ENCODE data around the gene CD151.

The CD151 gene

GRCh38 chr11:870127-870413 lies 37.3 kb downstream of the CD151 start:
- DNase-seq (ENCODE audit: low read depth), result no peak
- H3K4me3 ChIP-seq (ENCODE audit: control insufficient read depth, low read depth, low read length), result no peak overlapping the region
- TF ChIP-seq, protein P1, sequence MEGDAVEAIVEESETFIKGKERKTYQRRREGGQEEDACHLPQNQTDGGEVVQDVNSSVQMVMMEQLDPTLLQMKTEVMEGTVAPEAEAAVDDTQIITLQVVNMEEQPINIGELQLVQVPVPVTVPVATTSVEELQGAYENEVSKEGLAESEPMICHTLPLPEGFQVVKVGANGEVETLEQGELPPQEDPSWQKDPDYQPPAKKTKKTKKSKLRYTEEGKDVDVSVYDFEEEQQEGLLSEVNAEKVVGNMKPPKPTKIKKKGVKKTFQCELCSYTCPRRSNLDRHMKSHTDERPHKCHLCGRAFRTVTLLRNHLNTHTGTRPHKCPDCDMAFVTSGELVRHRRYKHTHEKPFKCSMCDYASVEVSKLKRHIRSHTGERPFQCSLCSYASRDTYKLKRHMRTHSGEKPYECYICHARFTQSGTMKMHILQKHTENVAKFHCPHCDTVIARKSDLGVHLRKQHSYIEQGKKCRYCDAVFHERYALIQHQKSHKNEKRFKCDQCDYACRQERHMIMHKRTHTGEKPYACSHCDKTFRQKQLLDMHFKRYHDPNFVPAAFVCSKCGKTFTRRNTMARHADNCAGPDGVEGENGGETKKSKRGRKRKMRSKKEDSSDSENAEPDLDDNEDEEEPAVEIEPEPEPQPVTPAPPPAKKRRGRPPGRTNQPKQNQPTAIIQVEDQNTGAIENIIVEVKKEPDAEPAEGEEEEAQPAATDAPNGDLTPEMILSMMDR (conservative IDR thresholded peaks at IDR 0.05; ENCODE audit: control insufficient read depth, insufficient read depth, low read depth, low read length), result no peak

DNA sequence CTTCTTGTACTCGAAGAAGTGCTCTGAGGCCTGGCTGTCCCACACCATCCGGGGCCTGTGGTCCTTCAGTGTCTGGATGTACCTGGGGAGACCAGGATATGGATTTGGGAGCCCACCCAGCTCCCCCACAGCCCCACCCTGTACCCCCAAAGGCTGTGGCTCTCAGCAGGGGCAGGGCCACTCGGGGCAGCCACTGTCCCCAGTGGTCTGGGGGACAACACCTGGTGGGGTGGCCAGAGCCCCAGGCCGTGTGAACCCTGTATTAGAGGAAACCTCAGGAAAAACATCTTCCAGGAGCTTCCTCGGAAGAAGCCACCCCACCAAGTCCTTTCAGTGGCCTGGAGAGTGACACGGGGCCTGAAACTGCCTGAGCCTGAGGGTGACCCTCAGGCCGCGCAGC lies 37.7 kb downstream of the CD151 start:
- H3K4me3 ChIP-seq (ENCODE audit: control insufficient read depth, low read depth, low read length), result no peak overlapping the region
- TF ChIP-seq, protein P1 (conservative IDR thresholded peaks at IDR 0.05; ENCODE audit: control insufficient read depth, insufficient read depth, low read depth, low read length), result no peak
- no peak for DNase-seq (ENCODE audit: low read depth)

DNA sequence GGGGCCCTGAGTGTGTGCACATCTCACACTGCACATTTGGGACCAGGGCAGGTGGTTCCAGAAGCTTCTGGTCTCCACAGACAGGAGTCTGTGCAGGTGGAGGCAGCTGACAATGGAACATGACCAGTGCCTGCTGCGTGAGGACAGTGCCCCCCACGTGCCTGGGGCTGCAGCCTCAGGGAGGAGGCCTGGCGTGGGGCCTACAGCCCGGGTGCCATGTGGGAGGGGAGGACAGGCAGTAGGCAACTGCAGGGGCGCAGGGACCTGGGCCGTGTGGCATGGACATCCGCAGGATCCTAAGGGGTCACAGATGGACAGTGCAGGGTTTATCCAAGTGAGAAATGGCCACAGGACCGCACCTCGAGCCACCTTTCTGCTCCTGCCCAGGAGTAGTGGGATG lies 38.7 kb downstream of the CD151 start:
- no peak for DNase-seq (ENCODE audit: low read depth)

DNA sequence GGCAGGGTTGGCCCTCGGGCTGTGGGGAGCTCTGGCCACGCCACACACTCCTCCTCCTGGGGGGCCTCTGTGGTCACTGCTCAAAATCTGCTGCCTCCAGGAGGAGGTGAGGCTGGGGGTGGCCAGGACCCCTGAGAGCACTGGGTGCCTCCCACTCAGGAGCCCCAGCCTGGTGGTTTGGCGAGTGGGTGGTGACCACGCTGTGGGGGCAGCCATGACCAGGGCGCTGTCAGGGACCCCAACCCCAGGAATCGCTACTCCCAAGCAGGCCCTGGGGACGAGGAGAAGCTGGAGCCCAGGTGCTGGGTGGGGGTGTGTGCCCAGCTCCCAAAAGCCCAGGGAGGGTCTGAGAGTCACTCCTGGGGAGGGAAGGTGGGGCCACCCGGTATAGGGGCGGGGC lies 40.0 kb downstream of the CD151 start:
- no peak for DNase-seq (ENCODE audit: low read depth)
- no peak overlapping the region for H3K4me3 ChIP-seq (ENCODE audit: control insufficient read depth, low read depth, low read length)
- TF ChIP-seq, protein P1 (conservative IDR thresholded peaks at IDR 0.05; ENCODE audit: control insufficient read depth, insufficient read depth, low read depth, low read length), result no peak

More for the DNA sequence above, 38.7 kb downstream of the CD151 start:
- H3K4me3 ChIP-seq (ENCODE audit: control insufficient read depth, low read depth, low read length), result no peak overlapping the region
- TF ChIP-seq, protein P1 (conservative IDR thresholded peaks at IDR 0.05; ENCODE audit: control insufficient read depth, insufficient read depth, low read depth, low read length), result no peak

DNA sequence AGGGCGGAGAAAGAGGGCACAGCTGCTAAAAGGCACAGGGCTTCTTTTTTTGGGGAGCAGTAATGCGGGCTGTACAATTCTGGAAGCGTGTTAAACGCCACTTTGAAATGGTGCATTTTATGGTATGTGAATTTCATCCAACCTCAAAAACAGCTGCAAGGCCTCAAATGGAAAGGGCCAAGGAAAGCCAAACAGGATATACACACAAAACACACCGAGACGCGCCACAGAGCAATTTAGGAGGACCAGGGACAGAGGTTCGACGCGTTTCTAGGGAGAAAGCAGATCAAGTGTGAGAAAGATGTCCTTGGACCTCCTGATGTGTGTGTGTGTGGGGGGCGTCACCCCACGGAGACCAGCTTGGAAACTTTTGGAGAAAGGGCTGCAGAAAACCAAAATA lies 41.0 kb downstream of the CD151 start:
- TF ChIP-seq, protein P1 (conservative IDR thresholded peaks at IDR 0.05; ENCODE audit: control insufficient read depth, insufficient read depth, low read depth, low read length), result no peak
- H3K4me3 ChIP-seq (ENCODE audit: control insufficient read depth, low read depth, low read length), result no peak overlapping the region
- no peak for DNase-seq (ENCODE audit: low read depth)

DNA sequence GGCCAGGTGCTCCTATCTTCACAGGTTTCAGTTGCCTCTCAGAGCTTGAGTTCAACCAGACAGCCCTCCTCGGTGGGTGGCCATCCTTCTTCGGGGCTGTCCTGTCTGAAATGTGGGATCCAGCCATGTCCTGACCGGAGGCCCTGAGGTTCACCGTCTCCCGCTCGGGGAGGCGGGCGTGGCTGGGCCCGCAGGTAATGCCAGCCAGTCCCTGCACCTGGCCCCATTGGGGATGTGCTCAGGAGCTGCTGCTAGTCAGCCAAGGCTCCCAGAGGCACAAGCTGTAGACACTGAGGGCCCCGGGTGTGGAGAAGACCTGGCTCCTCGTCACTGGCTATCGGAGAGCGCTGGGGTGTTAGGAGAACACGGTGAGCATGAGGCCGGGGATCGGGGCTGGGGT lies 42.5 kb downstream of the CD151 start:
- no peak overlapping the region for H3K4me3 ChIP-seq (ENCODE audit: control insufficient read depth, low read depth, low read length)
- TF ChIP-seq, protein P1 (conservative IDR thresholded peaks at IDR 0.05; ENCODE audit: control insufficient read depth, insufficient read depth, low read depth, low read length), result no peak
- DNase-seq (ENCODE audit: low read depth), result no peak

DNA sequence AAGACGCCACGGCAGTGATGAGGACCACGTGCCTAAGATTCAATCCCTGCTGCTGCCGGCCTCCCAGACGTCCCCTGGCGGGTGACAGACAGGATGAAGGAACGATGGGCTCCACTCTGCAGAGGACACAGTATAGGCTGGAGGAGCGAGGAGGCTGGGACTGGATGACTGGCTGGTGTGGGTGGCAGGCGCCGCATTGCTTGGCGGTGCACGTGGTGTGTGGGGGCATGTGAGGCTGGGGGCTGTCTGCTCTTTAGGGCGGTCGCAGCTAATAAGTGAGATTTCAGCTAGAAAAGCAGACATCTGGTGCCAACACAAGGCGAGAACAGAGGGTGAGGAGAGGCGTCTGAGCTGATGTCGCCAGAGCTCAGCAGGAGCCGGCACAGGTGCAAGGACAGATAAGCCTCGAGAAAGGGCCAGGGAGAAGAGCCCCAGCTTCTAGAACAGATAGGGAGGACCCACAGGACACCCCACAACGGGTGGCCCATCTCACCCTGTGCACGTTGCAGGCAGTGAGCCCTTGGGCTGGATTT lies 43.1 kb downstream of the CD151 start:
- TF ChIP-seq, protein P1 (conservative IDR thresholded peaks at IDR 0.05; ENCODE audit: control insufficient read depth, insufficient read depth, low read depth, low read length), result no peak
- DNase-seq (ENCODE audit: low read depth), result no peak
- H3K4me3 ChIP-seq (ENCODE audit: control insufficient read depth, low read depth, low read length), result no peak overlapping the region
